Measurements from ENCODE around the gene APOL6. TPM values are rescaled to one million over a fixed set of nuclear protein-coding genes. Genes with fewer than 3 reads are reported as not detected.
"Not testable (repeated sequence)": the region's sequence is repeated elsewhere in the genome, so short reads cannot be mapped to it uniquely, and the experiment has no call there.

Gene APOL6
- total RNA-seq, 1 donor from 2014 or later: 27.0 TPM

- DNase-seq (ENCODE audit: low spot score): no peak
Observed at GRCh38 chr22:35617137-35617755, 31.0 kb upstream of the APOL6 start, which contains the start of gene MB. MB (minus strand) TSS chr22:35617329; CDS start chr22:35617257, 72 bp downstream.

- no peak for DNase-seq (ENCODE audit: low spot score)
Observed at GRCh38 chr22:35618427-35619223, 29.6 kb upstream of the APOL6 start.

- no peak for DNase-seq (ENCODE audit: low spot score)
Observed at GRCh38 chr22:35619336-35620094, 28.7 kb upstream of the APOL6 start.

- DNase-seq (ENCODE audit: low spot score): no peak
Observed at GRCh38 chr22:35620624-35621251, 27.5 kb upstream of the APOL6 start.

- DNase-seq (ENCODE audit: low spot score): no peak
Observed at GRCh38 chr22:35621451-35621850, 26.8 kb upstream of the APOL6 start.

- DNase-seq (ENCODE audit: low spot score): no peak
Observed at GRCh38 chr22:35622191-35622913, 25.9 kb upstream of the APOL6 start.

- DNase-seq (ENCODE audit: low spot score): not testable (repeated sequence)
Observed at GRCh38 chr22:35623885-35624284, 24.4 kb upstream of the APOL6 start.

GRCh38 chr22:35624547-35624946 lies 23.7 kb upstream of the APOL6 start:
- no peak for DNase-seq (ENCODE audit: low spot score)

GRCh38 chr22:35625763-35626432 lies 22.3 kb upstream of the APOL6 start:
- DNase-seq (ENCODE audit: low spot score): no peak

GRCh38 chr22:35627267-35628041 lies 20.8 kb upstream of the APOL6 start:
- DNase-seq (ENCODE audit: low spot score): peak; percentile 84

GRCh38 chr22:35628732-35629131 lies 19.5 kb upstream of the APOL6 start:
- DNase-seq (ENCODE audit: low spot score): no peak

- DNase-seq (ENCODE audit: low spot score): peak; percentile 69
Observed at GRCh38 chr22:35629406-35630216, 18.6 kb upstream of the APOL6 start.

GRCh38 chr22:35630387-35630793 lies 17.9 kb upstream of the APOL6 start:
- DNase-seq (ENCODE audit: low spot score): no peak

- DNase-seq (ENCODE audit: low spot score): no peak
Observed at GRCh38 chr22:35630891-35631290, 17.4 kb upstream of the APOL6 start.

GRCh38 chr22:35631597-35631996 lies 16.6 kb upstream of the APOL6 start:
- peak; percentile 36 for DNase-seq (ENCODE audit: low spot score)

GRCh38 chr22:35632935-35633334 lies 15.3 kb upstream of the APOL6 start:
- no peak for DNase-seq (ENCODE audit: low spot score)

GRCh38 chr22:35633520-35633919 lies 14.7 kb upstream of the APOL6 start:
- no peak for DNase-seq (ENCODE audit: low spot score)

- DNase-seq (ENCODE audit: low spot score): no peak
Observed at GRCh38 chr22:35634015-35634414, 14.2 kb upstream of the APOL6 start.

- DNase-seq (ENCODE audit: low spot score): no peak
Observed at GRCh38 chr22:35634943-35635540, 13.2 kb upstream of the APOL6 start.
